ENCODE measurements around the gene NIPBL.
"Not testable (repeated sequence)": the region's sequence is repeated elsewhere in the genome, so short reads cannot be mapped to it uniquely, and the experiment has no call there.

Gene NIPBL

DNA sequence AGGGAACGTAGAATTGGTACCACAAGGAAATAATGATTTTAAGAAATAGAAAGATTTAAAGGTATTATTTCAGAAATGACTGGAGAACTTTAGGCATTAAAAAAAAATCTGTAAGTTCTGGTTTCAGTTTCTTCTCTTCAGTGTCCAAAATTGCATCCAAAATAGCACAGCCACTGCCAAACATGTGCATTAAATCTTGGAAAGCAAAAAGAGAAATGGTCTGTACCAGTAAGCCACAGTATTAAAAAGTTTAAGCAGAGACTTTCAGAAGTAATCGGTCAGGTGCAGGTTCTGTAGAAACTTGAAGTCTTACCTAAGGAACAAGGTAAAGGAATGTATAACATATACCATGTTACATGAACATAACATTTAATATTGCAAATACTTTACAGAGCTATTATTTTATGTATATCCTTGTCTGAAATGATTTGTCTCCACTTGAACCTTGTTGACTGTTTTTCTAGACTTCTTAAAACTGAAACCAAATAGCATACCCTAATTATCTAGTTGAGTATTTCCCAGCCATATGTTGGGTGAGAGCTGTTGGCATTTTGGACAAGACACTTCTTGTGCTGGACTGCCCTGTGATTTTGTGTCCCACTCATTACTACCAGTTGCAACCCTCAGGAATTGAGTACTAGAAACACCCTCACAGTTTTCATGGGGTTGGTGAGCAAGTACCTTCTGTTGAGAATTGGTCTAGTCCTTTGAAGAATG is 32.1 kb downstream of the NIPBL start:
- no peak for DNase-seq

GRCh38 chr5:36915653-36916052 is 39.1 kb downstream of the NIPBL start:
- DNase-seq, result no peak

GRCh38 chr5:36916614-36917013 is 40.0 kb downstream of the NIPBL start:
- not testable (repeated sequence) for DNase-seq

GRCh38 chr5:36917358-36917757 is 40.8 kb downstream of the NIPBL start:
- DNase-seq, result not testable (repeated sequence)

DNA sequence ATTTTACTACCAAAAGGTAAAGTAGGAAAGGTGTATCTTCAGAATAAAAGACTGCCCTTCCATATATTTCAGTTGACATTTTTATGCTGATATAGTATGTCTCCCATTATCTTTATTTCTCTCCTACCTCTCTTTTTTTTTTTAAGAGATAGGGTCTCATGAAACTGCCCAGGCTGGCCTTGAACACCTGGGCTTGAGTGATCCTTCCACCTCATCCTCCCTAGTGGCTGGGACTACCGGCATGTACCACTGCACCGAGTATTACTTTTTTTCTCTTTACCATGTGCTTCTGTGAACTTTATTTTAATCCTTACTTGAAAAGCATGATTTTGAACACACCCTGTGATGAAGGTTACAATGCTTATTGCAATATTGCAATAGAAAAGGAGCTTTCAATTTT is 42.7 kb downstream of the NIPBL start:
- no peak for DNase-seq

DNA sequence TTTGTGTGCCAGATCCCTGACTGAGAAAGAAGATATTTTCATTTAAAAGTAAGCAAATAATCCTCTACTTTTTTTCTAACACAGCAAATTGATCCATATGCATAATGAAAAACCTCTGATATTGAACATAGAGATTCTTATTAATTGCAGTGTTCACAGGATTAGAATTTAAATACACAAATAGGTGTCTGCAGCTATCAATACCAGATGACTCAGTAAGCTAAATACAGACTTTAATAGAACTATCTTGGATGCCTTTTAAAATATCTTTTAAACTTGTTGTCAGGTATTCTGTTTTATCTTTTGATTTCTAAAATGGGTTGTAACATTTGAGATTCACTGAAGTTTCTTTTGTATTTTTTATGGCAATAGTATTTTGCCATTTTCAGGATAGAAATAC is 43.1 kb downstream of the NIPBL start:
- DNase-seq, result no peak

- DNase-seq, result no peak
These were observed 52.4 kb downstream of the NIPBL start for GRCh38 chr5:36928947-36929346.

DNA sequence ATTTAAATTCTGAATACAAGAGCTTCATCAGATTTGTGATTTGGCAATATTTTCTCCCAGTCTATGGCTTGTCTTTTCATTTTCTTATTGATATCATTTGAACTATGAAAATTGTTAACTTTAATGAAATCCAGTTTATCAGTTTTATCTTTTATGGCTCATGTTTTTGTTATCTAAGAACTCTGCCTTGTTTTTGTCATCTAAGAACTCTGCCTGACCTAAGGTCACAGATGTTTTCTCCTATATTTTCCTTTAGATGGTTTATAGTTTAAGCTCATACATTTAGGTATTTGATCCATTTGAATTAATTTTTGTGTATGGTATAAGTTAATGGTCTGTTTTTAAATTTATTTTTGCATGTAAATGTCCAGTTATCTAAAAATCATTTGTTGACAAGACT is 52.9 kb downstream of the NIPBL start:
- DNase-seq, result no peak

GRCh38 chr5:36932056-36932455 is 55.5 kb downstream of the NIPBL start:
- DNase-seq, result no peak

- no peak for DNase-seq
These were observed 56.1 kb downstream of the NIPBL start for GRCh38 chr5:36932699-36933098.

- DNase-seq, result no peak
These were observed 58.3 kb downstream of the NIPBL start for GRCh38 chr5:36934740-36935356.

DNA sequence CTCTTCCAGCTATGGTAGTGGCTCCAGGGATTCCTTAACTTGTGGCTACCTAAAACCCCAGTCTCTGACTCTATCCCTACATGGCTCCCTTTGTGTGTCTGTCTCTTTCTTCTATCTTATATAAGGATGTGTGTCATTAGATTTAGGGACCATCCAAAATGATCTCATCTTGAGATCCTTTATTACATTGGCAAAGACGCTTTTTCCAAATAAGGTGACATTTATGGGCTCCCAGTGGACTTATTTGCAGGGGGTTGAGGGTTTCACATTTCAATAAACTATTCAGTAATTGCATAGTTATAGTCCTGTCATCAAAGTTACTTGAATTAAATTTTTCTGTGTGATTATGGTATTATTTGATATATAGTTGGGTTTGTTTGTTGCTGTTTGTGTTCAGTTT is 59.2 kb downstream of the NIPBL start:
- DNase-seq, result no peak

- no peak for DNase-seq
These were observed 59.7 kb downstream of the NIPBL start for GRCh38 chr5:36936309-36936708.

DNA sequence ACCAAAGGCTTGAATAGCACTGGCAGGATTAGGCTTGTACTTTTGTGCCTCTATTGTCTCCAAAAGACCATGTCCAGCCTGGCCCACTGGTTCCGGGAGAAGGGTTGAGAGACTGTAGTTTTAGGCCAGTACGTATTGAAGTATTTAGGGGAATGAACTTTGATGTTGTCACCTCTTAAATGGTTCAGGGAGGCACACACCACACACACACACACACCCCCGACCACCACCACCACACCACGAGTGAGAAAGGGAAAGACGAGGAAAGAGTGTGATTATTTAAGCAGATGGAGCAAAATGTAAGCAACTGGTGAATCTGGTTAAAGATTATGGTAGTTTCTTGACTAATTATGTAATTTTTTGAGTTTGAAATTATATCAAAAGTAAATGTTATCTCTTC is 61.6 kb downstream of the NIPBL start:
- no peak for DNase-seq

DNA sequence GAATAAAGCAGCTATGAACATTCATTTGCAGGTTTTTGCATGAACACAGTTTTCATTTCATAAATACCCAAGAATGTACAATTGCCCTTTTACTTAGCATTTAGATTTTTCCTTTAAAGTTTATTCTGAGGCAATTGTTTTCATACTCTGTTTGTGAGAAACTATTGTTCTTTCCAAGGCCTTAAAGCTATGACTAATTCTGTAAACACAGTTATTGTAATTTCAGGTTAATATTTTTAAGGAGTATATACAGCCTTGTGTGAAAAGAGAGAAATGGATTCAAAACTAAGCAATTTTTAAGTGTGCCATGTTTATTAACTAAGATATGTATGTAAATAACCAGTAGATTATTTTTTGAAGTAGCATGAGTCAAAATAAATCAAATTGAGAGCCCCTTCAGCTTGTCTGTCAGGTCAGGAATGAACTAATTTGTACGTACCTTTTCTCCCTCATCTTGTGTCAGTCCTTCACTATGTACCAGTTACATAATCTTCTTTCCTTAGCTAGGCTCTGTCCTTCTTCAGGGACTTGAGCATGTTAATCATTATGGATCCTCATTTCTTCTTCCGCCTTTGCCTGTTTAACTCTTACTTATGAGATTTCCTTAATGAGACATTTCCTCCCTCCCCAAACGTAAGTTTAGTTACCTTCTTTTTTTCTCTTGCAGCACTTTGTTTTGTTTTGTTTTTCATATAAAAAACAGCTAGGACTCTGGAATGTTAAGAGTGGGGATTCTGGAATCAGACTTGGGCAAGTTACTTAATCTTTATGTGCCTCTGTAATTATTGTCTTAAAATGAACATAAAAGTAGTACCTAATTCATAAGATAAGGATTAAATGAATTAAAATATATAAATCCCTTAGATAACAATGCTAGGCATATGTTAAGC is 63.6 kb downstream of the NIPBL start:
- DNase-seq, result no peak

- no peak for DNase-seq
These were observed 67.0 kb downstream of the NIPBL start for GRCh38 chr5:36943584-36943983.

DNA sequence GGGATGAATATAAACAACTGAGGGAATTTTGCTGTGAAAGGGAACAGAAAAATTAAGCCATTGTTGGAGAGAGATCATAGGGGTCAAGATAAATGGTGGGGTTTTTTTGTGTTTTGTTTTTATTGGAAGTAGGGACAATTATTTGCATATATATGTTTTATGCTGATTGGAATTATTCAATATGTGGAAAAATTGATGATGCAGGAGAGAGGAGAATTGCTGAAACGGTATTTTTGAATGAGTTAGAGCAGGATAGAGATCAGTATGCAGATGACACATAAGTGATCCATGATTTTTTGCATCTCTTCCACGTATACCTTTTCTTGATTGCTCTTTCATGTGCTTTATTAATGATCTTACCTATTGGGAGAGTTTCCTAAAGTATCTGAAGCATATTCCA is 67.5 kb downstream of the NIPBL start:
- DNase-seq, result no peak

DNA sequence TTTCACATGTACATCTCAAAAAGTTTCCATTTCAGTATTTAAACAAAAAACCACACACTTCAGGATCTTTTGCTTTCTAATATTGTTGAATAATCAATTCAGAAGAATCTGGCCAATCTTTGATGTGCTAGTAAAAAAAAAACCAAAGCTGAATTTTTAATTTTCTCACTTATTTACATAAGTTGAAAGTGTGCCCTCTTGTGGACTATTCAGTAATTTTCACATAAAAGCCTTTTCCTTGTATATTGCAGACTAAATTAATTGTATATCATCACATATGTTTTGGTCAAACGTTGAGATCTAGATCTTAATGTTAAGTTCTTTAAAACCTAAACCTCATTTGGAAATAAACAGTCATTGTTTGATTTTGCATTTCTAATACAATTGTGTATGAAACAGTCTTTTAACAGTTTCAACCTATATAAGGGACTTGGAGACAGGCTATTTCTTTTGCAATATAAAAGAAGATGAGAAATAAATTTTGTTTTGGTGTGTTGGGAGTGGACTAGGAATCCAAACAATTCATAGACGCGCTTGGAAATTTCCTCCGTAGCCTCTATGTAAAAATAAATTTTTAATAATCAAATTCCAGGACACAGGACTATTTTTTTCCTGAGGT is 68.1 kb downstream of the NIPBL start:
- peak; percentile 65 to 86 for DNase-seq

GRCh38 chr5:36945687-36946086 is 69.1 kb downstream of the NIPBL start:
- no peak for DNase-seq

GRCh38 chr5:36946101-36946500 is 69.5 kb downstream of the NIPBL start:
- no peak for DNase-seq

GRCh38 chr5:36948041-36948440 is 71.5 kb downstream of the NIPBL start:
- no peak for DNase-seq

DNA sequence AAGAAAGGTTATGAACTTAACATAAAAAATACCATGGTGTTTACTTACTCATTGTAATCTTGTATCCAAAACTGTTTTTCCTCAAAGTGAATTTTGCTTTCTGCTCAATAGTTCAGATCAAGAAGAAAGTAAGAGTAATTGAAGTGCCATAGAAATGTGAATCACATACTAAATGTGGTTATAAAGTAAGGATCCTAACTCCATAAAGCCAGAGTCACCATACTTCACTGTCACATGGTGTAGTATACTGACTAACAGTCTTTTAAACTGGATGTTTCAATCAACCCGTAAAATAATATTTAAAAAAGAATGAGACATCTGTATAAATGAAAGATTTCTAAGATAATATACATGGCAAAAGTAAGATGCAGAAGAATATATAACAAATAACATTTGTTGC is 72.1 kb downstream of the NIPBL start:
- DNase-seq, result no peak

GRCh38 chr5:36949593-36949992 is 73.0 kb downstream of the NIPBL start:
- DNase-seq, result no peak
